GM12878 (cell line): ENCODE data around the gene RYR2. TPM values are rescaled to one million over a fixed set of nuclear protein-coding genes. Genes with fewer than 3 reads are reported as not detected.
"Not testable (repeated sequence)": the region's sequence is repeated elsewhere in the genome, so short reads cannot be mapped to it uniquely, and the experiment has no call there.

ENCODE experiments used
- ATAC-seq: fragments of 200-7000 bp; cut with Tn5 transposase; 3 replicates; pipeline ENCODE4 v1.9.1; 2020; ENCODE audit warnings: mild to moderate bottlenecking, moderate library complexity
- BruUV-seq: library from RNA; stranded (reverse); fragments of 400-500 nt; replicated peaks from 2 replicates; lab custom pipeline; 2021; lab: Mats Ljungman, UMichigan
- CTCF ChIA-PET: fragments of 300-600 bp; sonication (Branson Sonifier 250); formaldehyde crosslinking; extraction: SDS; loops from one replicate; lab custom pipeline; 2021; ENCODE audit warnings: inconsistent platforms; lab: Yijun Ruan, JAX
- POLR2A ChIA-PET: fragments of 350-600 bp; formaldehyde crosslinking; extraction: SDS; loops from one replicate; lab custom pipeline; 2021; ENCODE audit warnings: inconsistent platforms; lab: Charles Lee
- RAD21 ChIA-PET: fragments of 300-600 bp; sonication (Branson Sonifier 250); formaldehyde crosslinking; loops from one replicate; lab custom pipeline; 2023; ENCODE audit warnings: antibody characterized with exemption; ENCODE audit not compliant: unreplicated experiment; lab: Charles Lee
- SMC1A ChIA-PET: fragments of 300-600 bp; sonication (Branson Sonifier 250); formaldehyde crosslinking; loops from one replicate; lab custom pipeline; 2023; ENCODE audit not compliant: unreplicated experiment, uncharacterized antibody; lab: Charles Lee
- DNase-seq: peaks from one replicate; pipeline ENCODE4 v3.0.0-alpha.2; 2011; ENCODE audit warnings: low read depth, low spot score
- FAIRE-seq: peaks from 3 replicates; lab custom pipeline; 2011; peaks lifted over from hg19 to GRCh38; lab: Jason Lieb, UNC
- H2AFZ ChIP-seq: 2 replicates; pipeline ENCODE4 v1.6.0; 2011; ENCODE audit warnings: low read depth, low read length, control low read depth; ENCODE audit not compliant: control insufficient read depth
- H3K27ac ChIP-seq: 2 replicates; pipeline ENCODE4 v1.5.1; 2011; ENCODE audit warnings: control low read depth; ENCODE audit not compliant: control insufficient read depth, insufficient read depth
- H3K27me3 ChIP-seq, 2 experiments: replicated peaks in 1 of 2; 2 replicates each; pipeline versions ENCODE4 v1.6.0 to v1.6.1; 2011; ENCODE audit warnings: low read length in 1 of 2; ENCODE audit not compliant: control insufficient read depth in 2 of 2, insufficient read depth in 2 of 2
- H3K36me3 ChIP-seq, 2 experiments: 2 replicates each; pipeline ENCODE4 v1.5.1; 2011; ENCODE audit warnings: low read length in 1 of 2; ENCODE audit not compliant: control insufficient read depth in 2 of 2, insufficient read depth in 2 of 2
- H3K4me1 ChIP-seq: 2 replicates; pipeline ENCODE4 v1.6.1; 2011; ENCODE audit warnings: mild to moderate bottlenecking, low read length, moderate library complexity, mixed read lengths; ENCODE audit not compliant: control insufficient read depth, insufficient read depth
- H3K4me2 ChIP-seq: 2 replicates; pipeline ENCODE4 v1.6.0; 2011; ENCODE audit warnings: control low read depth; ENCODE audit not compliant: control insufficient read depth, insufficient read depth
- H3K4me3 ChIP-seq: fragments of 200-600 bp; sonication (generic); 2 replicates; pipeline ENCODE4 v1.5.1; 2016
- H3K79me2 ChIP-seq: 2 replicates; pipeline ENCODE4 v1.6.0; 2011; ENCODE audit warnings: low read length; ENCODE audit not compliant: control insufficient read depth, insufficient read depth
- H3K9ac ChIP-seq: 2 replicates; pipeline ENCODE4 v1.8.0; 2011; ENCODE audit warnings: low read length, control low read depth, mixed read lengths; ENCODE audit not compliant: control insufficient read depth, insufficient read depth
- H3K9me3 ChIP-seq: replicated peaks from 3 replicates; pipeline ENCODE4 v1.5.1; 2011; ENCODE audit warnings: mild to moderate bottlenecking, low read length; ENCODE audit not compliant: control insufficient read depth, insufficient read depth
- H4K20me1 ChIP-seq: 2 replicates; pipeline ENCODE4 v1.6.0; 2011; ENCODE audit not compliant: control insufficient read depth, insufficient read depth
- RAD21 ChIP-seq: IDR thresholded peaks from 2 replicates; pipeline ENCODE4 v1.6.1; 2011; ENCODE audit warnings: mild to moderate bottlenecking, low read depth, low read length, moderate library complexity; ENCODE audit not compliant: insufficient read depth
- WGBS: methylation state at CpG from one replicate; pipeline ENCODE4 v1.1.6; 2016; ENCODE audit warnings: low lambda C conversion rate; ENCODE audit not compliant: insufficient replicate concordance, insufficient coverage; ENCODE audit errors: missing lambda C conversion rate; 5-methylcytosine and 5-hydroxymethylcytosine counted together
- in situ Hi-C: fragments of 300-500 bp; cut with MboI; formaldehyde crosslinking; loops from 9 replicates; pipeline ENCODE4 v1.14.3; 2018; ENCODE audit warnings: mixed read lengths
- intact Hi-C: fragments of 100-400 bp; cut with micrococcal nuclease; formaldehyde crosslinking; loops from one replicate; pipeline ENCODE4 v1.14.2; 2022; ENCODE audit not compliant: unreplicated experiment
- polyA plus RNA-seq, 11 experiments: library from polyadenylated mRNA; depleted of rRNA in 4 of 11; unstranded in 6 of 11; stranded (reverse) in 5 of 11; fragments of >200 nt; fragmentation: Nextera tagmentation in 4 of 11; fragmentation: Illumina TruSeq in 1 of 11; extraction: Ambion mirVana in 4 of 11; extraction: Trizol in 1 of 11; gene quantifications; 1 replicate in 1 of 11; 2 replicates in 10 of 11; pipeline versions ENCODE4 v1.2.1 to v1.2.3, GENCODE V29; 2011 to 2016; ENCODE audit warnings: inconsistent platforms in 2 of 11, missing spikeins in 2 of 11, low read depth in 1 of 11
- total RNA-seq, 4 experiments: library from RNA; depleted of rRNA in 3 of 4; stranded (reverse); fragments of >200 nt in 3 of 4; fragmentation: Illumina TruSeq in 1 of 4; extraction: Trizol in 1 of 4; gene quantifications; 2 replicates each; pipeline versions ENCODE4 v1.2.1 to v1.2.3, GENCODE V29; 2013 to 2021
- TF ChIP-seq, protein P1 (sequence below): fragments of 450-650 bp; conservative IDR thresholded peaks from 2 replicates; pipeline ENCODE4 v1.6.1; 2017; ENCODE audit warnings: mild to moderate bottlenecking, moderate library complexity

The RYR2 gene
- total and polyA plus RNA-seq, 10 of the 15 experiments (the other 5 are each of a cell fraction or from before 2014, with no cell fraction given) = 0.01 to 0.04 TPM; not detected in 8

DNA sequence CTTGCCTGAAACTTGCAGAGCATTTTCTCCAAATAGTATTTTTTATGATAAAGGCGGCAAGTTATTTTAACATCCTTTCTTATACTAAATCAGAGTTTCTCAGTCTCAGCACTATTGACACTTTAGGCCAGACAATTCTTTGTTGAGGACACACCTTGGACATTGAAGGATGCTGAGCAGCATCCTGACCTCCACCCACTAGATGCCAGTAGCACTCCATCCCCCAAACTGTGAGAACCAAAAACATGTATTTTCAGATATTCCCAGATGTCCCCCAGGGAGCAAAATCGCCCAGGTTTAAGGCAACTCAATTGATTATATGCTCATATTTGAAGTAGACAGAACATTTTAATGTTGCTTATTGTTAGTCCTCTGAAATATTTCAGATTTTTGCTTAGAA is 549.4 kb downstream of the RYR2 start:
- no peak overlapping the region for H3K27ac ChIP-seq
- no peak for FAIRE-seq
- no peaks in the 10 kb centered on the region for H3K79me2 ChIP-seq
- H4K20me1 ChIP-seq = no peaks in the 10 kb centered on the region
- no peak for DNase-seq
- no peaks in the 10 kb centered on the region for H3K4me1 ChIP-seq
- SMC1A ChIA-PET = no interaction called here
- RAD21 ChIA-PET = no interaction called here
- H3K9ac ChIP-seq = no peak overlapping the region
- POLR2A ChIA-PET = no interaction called here
- no peak for ATAC-seq
- H3K9me3 ChIP-seq = no peaks in the 10 kb centered on the region
- H3K4me2 ChIP-seq = no peak overlapping the region
- intact Hi-C loops = no loop called here
- TF ChIP-seq, protein P1, sequence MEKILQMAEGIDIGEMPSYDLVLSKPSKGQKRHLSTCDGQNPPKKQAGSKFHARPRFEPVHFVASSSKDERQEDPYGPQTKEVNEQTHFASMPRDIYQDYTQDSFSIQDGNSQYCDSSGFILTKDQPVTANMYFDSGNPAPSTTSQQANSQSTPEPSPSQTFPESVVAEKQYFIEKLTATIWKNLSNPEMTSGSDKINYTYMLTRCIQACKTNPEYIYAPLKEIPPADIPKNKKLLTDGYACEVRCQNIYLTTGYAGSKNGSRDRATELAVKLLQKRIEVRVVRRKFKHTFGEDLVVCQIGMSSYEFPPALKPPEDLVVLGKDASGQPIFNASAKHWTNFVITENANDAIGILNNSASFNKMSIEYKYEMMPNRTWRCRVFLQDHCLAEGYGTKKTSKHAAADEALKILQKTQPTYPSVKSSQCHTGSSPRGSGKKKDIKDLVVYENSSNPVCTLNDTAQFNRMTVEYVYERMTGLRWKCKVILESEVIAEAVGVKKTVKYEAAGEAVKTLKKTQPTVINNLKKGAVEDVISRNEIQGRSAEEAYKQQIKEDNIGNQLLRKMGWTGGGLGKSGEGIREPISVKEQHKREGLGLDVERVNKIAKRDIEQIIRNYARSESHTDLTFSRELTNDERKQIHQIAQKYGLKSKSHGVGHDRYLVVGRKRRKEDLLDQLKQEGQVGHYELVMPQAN = no peak
- 0 out of 2 replicates have a peak, but pooled peaks have one; percentile 3 for TF ChIP-seq RAD21
- TF ChIP-seq, all 136 proteins: peak for 1
- CTCF ChIA-PET = interaction anchor here (1.7 kb wide), 1 partner anchor 29 kb away, joined by 3 read pairs; no protein-coding TSS in a partner anchor
- no peak overlapping the region for H2AFZ ChIP-seq
- no peaks in the 10 kb centered on the region for H3K36me3 ChIP-seq
- BruUV-seq = no TSS peak
- no peak overlapping the region for H3K4me3 ChIP-seq
- WGBS = 3% methylated on average over 2 of the region's 2 CpGs
- in situ Hi-C loops = no loop called here
- no peaks in the 10 kb centered on the region for H3K27me3 ChIP-seq

DNA sequence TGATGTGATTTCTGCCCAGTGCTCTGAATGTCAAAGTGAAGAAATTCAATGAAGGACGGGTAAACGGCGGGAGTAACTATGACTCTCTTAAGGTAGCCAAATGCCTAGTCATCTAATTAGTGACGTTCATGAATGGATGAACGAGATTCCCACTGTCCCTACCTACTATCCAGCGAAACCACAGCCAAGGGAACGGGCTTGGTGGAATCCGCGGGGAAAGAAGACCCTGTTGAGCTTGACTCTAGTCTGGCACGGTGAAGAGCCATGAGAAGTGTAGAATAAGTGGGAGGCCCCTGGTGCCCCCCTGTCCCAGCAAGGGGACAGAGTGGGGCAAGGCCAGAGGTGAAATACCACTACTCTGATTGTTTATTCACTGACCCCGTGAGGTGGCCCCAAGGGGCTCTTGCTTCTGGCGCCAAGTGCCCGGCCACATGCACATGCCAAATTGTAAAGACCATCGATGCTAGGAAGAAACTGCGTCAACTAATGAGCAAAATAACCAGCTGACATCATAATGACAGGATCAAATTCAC is 561.1 kb downstream of the RYR2 start:
- CTCF ChIA-PET = not testable (repeated sequence)

More for the DNA sequence above, 561.1 kb downstream of the RYR2 start:
- H3K4me1 ChIP-seq, POLR2A ChIA-PET, H3K4me2 ChIP-seq, H3K27ac ChIP-seq, H4K20me1 ChIP-seq, FAIRE-seq, H3K36me3 ChIP-seq, SMC1A ChIA-PET, BruUV-seq, H2AFZ ChIP-seq, RAD21 ChIA-PET, H3K27me3 ChIP-seq, H3K4me3 ChIP-seq, H3K9me3 ChIP-seq, in situ Hi-C loops, H3K9ac ChIP-seq, intact Hi-C loops, H3K79me2 ChIP-seq, ATAC-seq: not testable (repeated sequence)
- peak; percentile 8 for DNase-seq
- 31% methylated on average over 15 of the region's 15 CpGs for WGBS
